Common myeloid progenitor, CD34-positive (primary cell): ENCODE measurements around the gene DNAJC6.
A peak's percentile ranks its signal among the peaks of the same experiment; 100 is the strongest.
"Not testable (repeated sequence)": the region's sequence is repeated elsewhere in the genome, so short reads cannot be mapped to it uniquely, and the experiment has no call there.

Source experiments
- CTCF ChIA-PET: fragments of 350-600 bp; sonication (Branson Sonifier 250); formaldehyde crosslinking; loops from one replicate; lab custom pipeline; 2021; ENCODE audit warnings: antibody characterized with exemption; lab: Charles Lee
- POLR2A ChIA-PET: fragments of 350-600 bp; sonication (Branson Sonifier 250); formaldehyde crosslinking; loops from one replicate; lab custom pipeline; 2021; ENCODE audit warnings: antibody characterized with exemption; lab: Charles Lee
- DNase-seq, 3 donors: peaks; one replicate each; pipeline versions ENCODE4 v3.0.0 to v3.0.0-alpha.2; 2013
- H3K27ac ChIP-seq, 2 experiments: 1 replicate in 1 of 2; 2 replicates in 1 of 2; pipeline ENCODE4 v1.7.0; 2013; ENCODE audit warnings: inconsistent platforms in 2 of 2, low read length in 2 of 2, mild to moderate bottlenecking in 2 of 2, low read depth in 1 of 2, moderate library complexity in 1 of 2; ENCODE audit not compliant: severe bottlenecking in 2 of 2, insufficient read depth in 1 of 2, poor library complexity in 1 of 2
- H3K27me3 ChIP-seq, 5 experiments: replicated peaks in 2 of 5; 1 replicate in 3 of 5; 2 replicates in 2 of 5; pipeline versions ENCODE4 v1.6.1 to v1.7.0; 2013; ENCODE audit warnings: low read length in 4 of 5, mild to moderate bottlenecking in 2 of 5, moderate library complexity in 2 of 5, inconsistent platforms in 1 of 5; ENCODE audit not compliant: insufficient read depth in 5 of 5, control insufficient read depth in 4 of 5
- H3K36me3 ChIP-seq, 4 experiments: 1 replicate in 2 of 4; 2 replicates in 2 of 4; pipeline versions ENCODE4 v1.6.1 to v1.7.0; 2013; ENCODE audit warnings: low read length in 3 of 4, control low read depth in 1 of 4, mild to moderate bottlenecking in 1 of 4; ENCODE audit not compliant: control insufficient read depth in 4 of 4, insufficient read depth in 4 of 4
- H3K4me1 ChIP-seq, 4 experiments: 1 replicate in 3 of 4; 2 replicates in 1 of 4; pipeline versions ENCODE4 v1.6.1 to v1.7.1; 2013; ENCODE audit warnings: low read length in 3 of 4, mild to moderate bottlenecking in 3 of 4, control low read depth in 1 of 4, inconsistent platforms in 1 of 4, moderate library complexity in 1 of 4; ENCODE audit not compliant: control insufficient read depth in 4 of 4, insufficient read depth in 4 of 4; ENCODE audit errors: control extremely low read depth in 1 of 4
- H3K4me3 ChIP-seq, 7 experiments: 1 replicate in 4 of 7; 2 replicates in 3 of 7; pipeline versions ENCODE4 v1.5.1 to v1.7.0; 2013; ENCODE audit warnings: mild to moderate bottlenecking in 7 of 7, low read length in 6 of 7, moderate library complexity in 6 of 7, inconsistent platforms in 2 of 7, low read depth in 2 of 7, control low read depth in 1 of 7; ENCODE audit not compliant: insufficient read depth in 4 of 7, control insufficient read depth in 1 of 7; ENCODE audit errors: extremely low read depth in 1 of 7
- H3K9me3 ChIP-seq, 5 experiments: 1 replicate in 4 of 5; 2 replicates in 1 of 5; pipeline versions ENCODE4 v1.6.1 to v1.7.1; 2013; ENCODE audit warnings: low read length in 4 of 5, mild to moderate bottlenecking in 2 of 5, inconsistent platforms in 1 of 5, low read depth in 1 of 5, moderate library complexity in 1 of 5; ENCODE audit not compliant: control insufficient read depth in 4 of 5, insufficient read depth in 2 of 5; ENCODE audit errors: control extremely low read depth in 1 of 5
- WGBS: methylation state at CpG from one replicate; pipeline ENCODE4 v1.1.5; 2013; ENCODE audit not compliant: insufficient coverage; 5-methylcytosine and 5-hydroxymethylcytosine counted together

Gene DNAJC6

DNA sequence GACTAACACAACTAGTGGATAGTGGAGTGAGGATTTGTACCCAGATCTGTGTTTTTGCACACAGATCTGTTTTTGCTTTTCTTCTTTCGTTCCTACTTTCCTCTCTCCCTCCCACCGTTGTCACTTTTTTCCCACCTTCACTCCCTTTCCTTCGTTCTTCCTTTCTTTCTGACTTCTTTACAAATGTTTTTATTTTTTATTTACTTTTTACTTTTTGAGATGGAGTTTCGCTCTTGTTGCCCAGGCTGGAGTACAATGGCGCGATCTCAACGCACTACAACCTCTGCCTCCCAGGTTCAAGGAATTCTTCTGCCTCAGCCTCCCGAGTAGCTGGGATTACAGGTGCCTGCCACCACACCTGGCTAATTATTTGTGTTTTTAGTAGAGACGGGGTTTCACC lies 17.5 kb upstream of the DNAJC6 start:
- H3K27ac ChIP-seq, H3K4me3 ChIP-seq, DNase-seq, H3K27me3 ChIP-seq, H3K36me3 ChIP-seq, H3K9me3 ChIP-seq, H3K4me1 ChIP-seq, POLR2A ChIA-PET: not testable (repeated sequence)
- WGBS: 100% methylated on average over 2 of the region's 9 CpGs
- CTCF ChIA-PET: interaction anchor here (0.9 to 1.1 kb wide), 2 partner anchors 25 to 396 kb away, joined by 3 read pairs; no protein-coding TSS in a partner anchor

GRCh38 chr1:65292861-65293593 lies 16.3 kb upstream of the DNAJC6 start:
- H3K36me3 ChIP-seq: no peaks in the 10 kb centered on the region
- ChIA-PET CTCF (no interaction called here), POLR2A (no interaction called here)
- no peaks in the 10 kb centered on the region for H3K27me3 ChIP-seq
- no peak overlapping the region for H3K4me3 ChIP-seq
- no peaks in the 10 kb centered on the region for H3K4me1 ChIP-seq
- H3K9me3 ChIP-seq: no peaks in the 10 kb centered on the region
- H3K27ac ChIP-seq: peak overlapping the region in 1 of 2 experiments; percentile 65
- WGBS: no CpG with 5 or more reads among the region's 2 CpGs
- peak; percentile 77 to 93 (median 82) for DNase-seq

GRCh38 chr1:65297706-65298105 lies 11.6 kb upstream of the DNAJC6 start:
- CTCF ChIA-PET: no interaction called here
- no peak for DNase-seq
- H3K4me1 ChIP-seq: no peaks in the 10 kb centered on the region
- no peaks in the 10 kb centered on the region for H3K9me3 ChIP-seq
- H3K36me3 ChIP-seq: peaks cover 0 to 4% (median 0%) of the 10 kb centered on the region in 4 experiments
- 100% methylated on average over 2 of the region's 4 CpGs for WGBS
- H3K27ac ChIP-seq: no peak overlapping the region
- H3K27me3 ChIP-seq: no peaks in the 10 kb centered on the region
- no peak overlapping the region for H3K4me3 ChIP-seq
- POLR2A ChIA-PET: no interaction called here

DNA sequence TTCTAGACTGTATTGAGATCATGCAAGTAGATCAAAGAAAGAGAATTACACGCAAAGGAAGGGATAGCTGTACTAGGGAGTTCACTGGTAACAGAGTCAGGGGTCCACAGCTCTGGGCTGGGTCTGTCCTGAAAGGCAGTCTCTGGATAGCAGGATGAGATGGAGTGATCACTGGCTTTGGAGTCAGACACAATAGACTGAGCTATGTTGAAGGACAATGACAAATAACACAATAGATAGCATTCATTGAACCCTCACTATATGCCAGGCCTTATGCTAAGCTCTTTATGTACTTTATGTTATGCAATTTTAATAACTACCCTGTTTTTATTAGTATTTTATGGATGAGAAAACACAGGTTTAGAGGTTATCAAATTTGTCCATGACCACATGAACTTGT lies 10.0 kb upstream of the DNAJC6 start:
- no peak overlapping the region for H3K4me3 ChIP-seq
- no peak overlapping the region for H3K27ac ChIP-seq
- ChIA-PET POLR2A (no interaction called here), CTCF (interaction anchor here (1.1 kb wide), 1 partner anchor 10 kb away, joined by 4 read pairs; no protein-coding TSS in a partner anchor)
- no peak for DNase-seq
- no peaks in the 10 kb centered on the region for H3K4me1 ChIP-seq
- no peaks in the 10 kb centered on the region for H3K9me3 ChIP-seq
- no peaks in the 10 kb centered on the region for H3K27me3 ChIP-seq
- WGBS: 0% methylated on average over 1 of the region's 1 CpG
- H3K36me3 ChIP-seq: peaks cover 0 to 4% (median 0%) of the 10 kb centered on the region in 4 experiments

DNA sequence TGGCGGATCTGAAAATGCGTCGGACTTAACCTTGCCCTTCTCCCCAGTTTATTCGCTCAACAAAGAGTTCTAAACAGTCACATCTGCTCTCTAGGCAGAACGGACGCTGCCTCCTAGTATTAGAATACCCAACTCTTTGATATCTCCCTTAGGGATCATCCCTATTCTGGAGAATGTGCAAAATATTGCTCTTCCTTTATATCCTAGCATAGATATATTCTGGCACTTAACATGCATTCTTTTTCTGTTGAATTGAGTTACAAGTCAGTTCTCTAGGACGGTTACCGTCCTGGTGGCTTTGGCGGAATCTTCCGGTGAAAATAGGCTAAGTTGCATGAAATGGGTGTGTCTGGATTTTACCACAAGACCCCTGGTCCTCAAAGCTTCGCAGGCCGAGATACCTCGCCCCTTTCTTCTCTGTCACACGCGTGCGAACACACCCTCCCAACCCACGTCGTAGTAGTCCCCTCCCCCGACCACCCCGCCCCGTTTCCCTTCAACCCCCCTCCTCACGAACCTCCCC lies 501 bp upstream of the DNAJC6 start:
- H3K4me1 ChIP-seq: peaks cover 2 to 11% (median 6%) of the 10 kb centered on the region in 4 experiments
- peaks cover 0 to 2% (median 0%) of the 10 kb centered on the region in 4 experiments for H3K36me3 ChIP-seq
- no peak overlapping the region for H3K27ac ChIP-seq
- peak in 1 of 3 donors; percentile 5 for DNase-seq
- ChIA-PET POLR2A (interaction anchor here (0.9 kb wide), 1 partner anchor 54 kb away, joined by 3 read pairs; no protein-coding TSS in a partner anchor), CTCF (interaction anchor here (0.9 to 2.1 kb wide), 5 partner anchors 12 to 93 kb away, joined by 3 to 6 read pairs (median 4); no protein-coding TSS in a partner anchor)
- no peaks in the 10 kb centered on the region for H3K9me3 ChIP-seq
- WGBS: 19% methylated on average over 18 of the region's 22 CpGs
- H3K27me3 ChIP-seq: peaks cover 0 to 23% (median 16%) of the 10 kb centered on the region in 5 experiments
- peak overlapping the region in 6 of 7 experiments; percentile 6 to 74 (median 55) for H3K4me3 ChIP-seq

GRCh38 chr1:65310078-65310587 lies 790 bp downstream of the DNAJC6 start:
- H3K36me3 ChIP-seq: peaks cover 0 to 2% (median 0%) of the 10 kb centered on the region in 4 experiments
- peak overlapping the region in 3 of 7 experiments; percentile 56 to 76 (median 74) for H3K4me3 ChIP-seq
- H3K27me3 ChIP-seq: peaks cover 0 to 23% (median 16%) of the 10 kb centered on the region in 5 experiments
- H3K4me1 ChIP-seq: peaks cover 2 to 11% (median 6%) of the 10 kb centered on the region in 4 experiments
- ChIA-PET POLR2A (no interaction called here), CTCF (interaction anchor here (0.7 to 2.1 kb wide), 7 partner anchors 8 to 95 kb away, joined by 3 to 6 read pairs (median 3); no protein-coding TSS in a partner anchor)
- DNase-seq: no peak
- no peak overlapping the region for H3K27ac ChIP-seq
- 10% methylated on average over 7 of the region's 12 CpGs for WGBS
- H3K9me3 ChIP-seq: no peaks in the 10 kb centered on the region

- ChIA-PET CTCF (no interaction called here), POLR2A (no interaction called here)
- DNase-seq: no peak
- H3K27ac ChIP-seq: no peak overlapping the region
- H3K27me3 ChIP-seq: peaks cover 0 to 23% (median 16%) of the 10 kb centered on the region in 5 experiments
- H3K36me3 ChIP-seq: no peaks in the 10 kb centered on the region
- H3K4me3 ChIP-seq: no peak overlapping the region
- no peaks in the 10 kb centered on the region for H3K9me3 ChIP-seq
- H3K4me1 ChIP-seq: peaks cover 2 to 11% (median 6%) of the 10 kb centered on the region in 4 experiments
Measured at GRCh38 chr1:65311760-65312159, 2.4 kb downstream of the DNAJC6 start.
